M059J (cell line): Measurements from ENCODE around the gene LAMA2. TPM values are rescaled to one million over a fixed set of nuclear protein-coding genes. Genes with fewer than 3 reads are reported as not detected.
A peak's percentile ranks its signal among the peaks of the same experiment; 100 is the strongest.

Experiments used
- DNase-seq: peaks from one replicate; pipeline ENCODE4 v3.0.0-alpha.2; 2012; ENCODE audit warnings: low read depth
- total RNA-seq: library from RNA; depleted of rRNA; stranded (reverse); fragments of >200 nt; shearing (Covaris generic); gene quantifications from 2 replicates; pipeline ENCODE4 v1.2.3, GENCODE V29; 2014

LAMA2 gene
- total RNA-seq, 1 experiment from 2014 or later = 3.8 TPM

- peak; percentile 12 for DNase-seq
These were observed 16.6 kb downstream of the LAMA2 start for GRCh38 chr6:128899341-128900050.

GRCh38 chr6:128903715-128904114, 20.8 kb downstream of the LAMA2 start:
- no peak for DNase-seq

- no peak for DNase-seq
These were observed 31.1 kb downstream of the LAMA2 start for GRCh38 chr6:128914051-128914450.

- no peak for DNase-seq
These were observed 35.9 kb downstream of the LAMA2 start for GRCh38 chr6:128918886-128919285.

- peak; percentile 12 for DNase-seq
These were observed 36.7 kb downstream of the LAMA2 start for GRCh38 chr6:128919412-128920180.

GRCh38 chr6:128925765-128926164, 42.8 kb downstream of the LAMA2 start:
- peak; percentile 5 for DNase-seq

- DNase-seq = no peak
These were observed 46.9 kb downstream of the LAMA2 start for GRCh38 chr6:128929869-128930268.

- DNase-seq = no peak
These were observed 47.4 kb downstream of the LAMA2 start for GRCh38 chr6:128930321-128930720.

- peak; percentile 86 for DNase-seq
These were observed 49.1 kb downstream of the LAMA2 start for GRCh38 chr6:128932061-128932460.

- no peak for DNase-seq
These were observed 67.9 kb downstream of the LAMA2 start for GRCh38 chr6:128950864-128951263.

GRCh38 chr6:128952902-128953301, 70.0 kb downstream of the LAMA2 start:
- no peak for DNase-seq

- DNase-seq = no peak
These were observed 71.5 kb downstream of the LAMA2 start for GRCh38 chr6:128954308-128955043.

- DNase-seq = peak; percentile 27
These were observed 80.6 kb downstream of the LAMA2 start for GRCh38 chr6:128963561-128963960.

GRCh38 chr6:128964233-128964755, 81.4 kb downstream of the LAMA2 start:
- DNase-seq = no peak

GRCh38 chr6:128964771-128965170, 81.8 kb downstream of the LAMA2 start:
- no peak for DNase-seq

- DNase-seq = no peak
These were observed 84.0 kb downstream of the LAMA2 start for GRCh38 chr6:128966934-128967333.

GRCh38 chr6:128979071-128979470, 96.1 kb downstream of the LAMA2 start:
- DNase-seq = peak; percentile 3

- peak; percentile 51 for DNase-seq
These were observed 98.8 kb downstream of the LAMA2 start for GRCh38 chr6:128981716-128982115.

GRCh38 chr6:128990360-128990759, 107.4 kb downstream of the LAMA2 start:
- no peak for DNase-seq

GRCh38 chr6:128990915-128991314, 108.0 kb downstream of the LAMA2 start:
- no peak for DNase-seq

GRCh38 chr6:128993166-128993565, 110.2 kb downstream of the LAMA2 start:
- no peak for DNase-seq

GRCh38 chr6:128997880-128998279, 114.9 kb downstream of the LAMA2 start:
- DNase-seq = no peak
